HCT116 (cell line): ENCODE results near the gene COL5A1. TPM values are rescaled to one million over a fixed set of nuclear protein-coding genes. Genes with fewer than 3 reads are reported as not detected.

Experiments used
- ATAC-seq: fragments of 200-7000 bp; cut with Tn5 transposase; 2 replicates; pipeline ENCODE4 v1.9.1; 2020; ENCODE audit warnings: mild to moderate bottlenecking, moderate library complexity
- BruUV-seq: library from RNA; stranded (reverse); fragments of 400-500 nt; replicated peaks from 2 replicates; lab custom pipeline; 2021; lab: Mats Ljungman, UMichigan
- CTCF ChIA-PET: fragments of 300-600 bp; sonication (Branson Sonifier 250); formaldehyde crosslinking; loops from one replicate; lab custom pipeline; 2021; ENCODE audit warnings: antibody characterized with exemption; lab: Charles Lee
- POLR2A ChIA-PET: fragments of 300-600, 350-600 bp; sonication (Branson Sonifier 250); formaldehyde crosslinking; loops from one replicate; lab custom pipeline; 2021; ENCODE audit warnings: antibody characterized with exemption; lab: Charles Lee
- RAD21 ChIA-PET, 2 experiments: fragments of 300-600 bp; sonication (Branson Sonifier 250); formaldehyde crosslinking; loops; one replicate each; lab custom pipeline; 2023; ENCODE audit warnings: low total read pairs in 2 of 2; ENCODE audit not compliant: uncharacterized antibody in 2 of 2, unreplicated experiment in 2 of 2, low non-redundant PET in 1 of 2; lab: Charles Lee
- DNase-seq: peaks from one replicate; pipeline ENCODE4 v3.0.0-alpha.2; 2010; ENCODE audit warnings: low read depth, low spot score
- H2AFZ ChIP-seq: fragments of 200-600 bp; shearing (Covaris generic), sonication (generic); 2 replicates; pipeline ENCODE4 v1.6.1; 2017; ENCODE audit warnings: low read depth, mixed run types, mixed read lengths, antibody characterized with exemption, low read length; ENCODE audit not compliant: poor library complexity, severe bottlenecking
- H3K27ac ChIP-seq: 2 replicates; pipeline ENCODE4 v1.5.1; 2012; ENCODE audit warnings: low read depth, low read length
- H3K27me3 ChIP-seq: fragments of 200-600 bp; sonication (generic); 2 replicates; pipeline ENCODE4 v1.6.1; 2016; ENCODE audit warnings: mixed run types, low read length, mixed read lengths; ENCODE audit not compliant: insufficient read depth
- H3K36me3 ChIP-seq, 2 experiments: fragments of 200-500 bp in 1 of 2; fragments of 200-600 bp in 1 of 2; sonication (Bioruptor generic) in 1 of 2; sonication (generic) in 1 of 2; 2 replicates each; pipeline versions ENCODE4 v1.5.1 to v1.6.1; 2014 to 2016; ENCODE audit warnings: low read length in 2 of 2, inconsistent platforms in 1 of 2, mixed read lengths in 1 of 2, mixed run types in 1 of 2; ENCODE audit not compliant: insufficient read depth in 2 of 2, control insufficient read depth in 1 of 2
- H3K4me1 ChIP-seq, 2 experiments: fragments of 200-600 bp in 1 of 2; sonication (generic) in 1 of 2; 2 replicates each; pipeline versions ENCODE4 v1.5.1 to v1.6.1; 2012 to 2017; ENCODE audit warnings: low read length in 2 of 2, inconsistent platforms in 1 of 2, mild to moderate bottlenecking in 1 of 2, mixed read lengths in 1 of 2, mixed run types in 1 of 2, moderate library complexity in 1 of 2; ENCODE audit not compliant: insufficient read depth in 2 of 2, control insufficient read depth in 1 of 2
- H3K4me2 ChIP-seq: fragments of 200-600 bp; sonication (generic); 2 replicates; pipeline ENCODE4 v1.6.1; 2017; ENCODE audit warnings: mixed run types, low read length, mixed read lengths
- H3K4me3 ChIP-seq, 2 experiments: fragments of 200-600 bp in 1 of 2; sonication (generic) in 1 of 2; replicated peaks in 1 of 2; 2 replicates each; pipeline ENCODE4 v1.5.1; 2011 to 2016; ENCODE audit warnings: low read length in 2 of 2, control low read depth in 1 of 2, low read depth in 1 of 2, mild to moderate bottlenecking in 1 of 2, mixed read lengths in 1 of 2, mixed run types in 1 of 2
- H3K79me2 ChIP-seq: fragments of 200-600 bp; sonication (generic); 2 replicates; pipeline ENCODE4 v1.6.1; 2017; ENCODE audit warnings: mild to moderate bottlenecking, mixed run types, low read length, moderate library complexity, mixed read lengths; ENCODE audit not compliant: insufficient read depth
- H3K9ac ChIP-seq: fragments of 200-600 bp; sonication (generic); 2 replicates; pipeline ENCODE4 v1.6.1; 2016; ENCODE audit warnings: low read length, mixed read lengths
- H3K9me2 ChIP-seq: fragments of 200-600 bp; sonication (generic), shearing (Covaris generic); 2 replicates; pipeline ENCODE4 v1.6.1; 2017; ENCODE audit warnings: mixed run types, mild to moderate bottlenecking, moderate library complexity; ENCODE audit not compliant: insufficient read depth
- H3K9me3 ChIP-seq, 2 experiments: fragments of 200-500 bp in 1 of 2; fragments of 200-600 bp in 1 of 2; sonication (Bioruptor generic) in 1 of 2; sonication (generic) in 1 of 2; 2 replicates each; pipeline ENCODE4 v1.6.1; 2014 to 2017; ENCODE audit warnings: low read length in 2 of 2, mixed read lengths in 2 of 2, inconsistent platforms in 1 of 2, low read depth in 1 of 2, mild to moderate bottlenecking in 1 of 2, mixed run types in 1 of 2, moderate library complexity in 1 of 2; ENCODE audit not compliant: control insufficient read depth in 1 of 2, insufficient read depth in 1 of 2
- H4K20me1 ChIP-seq: fragments of 200-600 bp; sonication (generic), shearing (Covaris generic); 2 replicates; pipeline ENCODE4 v1.6.1; 2017; ENCODE audit warnings: mixed run types, mild to moderate bottlenecking, moderate library complexity; ENCODE audit not compliant: insufficient read depth
- ATF3 ChIP-seq: IDR thresholded peaks from 2 replicates; pipeline ENCODE4 v1.6.1; 2012
- EZH2phosphoT487 ChIP-seq: fragments of 200-600 bp; IDR thresholded peaks from 2 replicates; pipeline ENCODE4 v1.6.1; 2018; ENCODE audit warnings: antibody characterized with exemption, borderline replicate concordance
- FOSL1 ChIP-seq: IDR thresholded peaks from 2 replicates; pipeline ENCODE4 v1.6.1; 2012; ENCODE audit warnings: low read depth
- JUND ChIP-seq: IDR thresholded peaks from 2 replicates; pipeline ENCODE4 v1.6.1; 2012
- POLR2AphosphoS5 ChIP-seq: IDR thresholded peaks from 2 replicates; pipeline ENCODE4 v1.6.1; 2011; ENCODE audit warnings: mild to moderate bottlenecking, low read depth, low read length, moderate library complexity
- SP1 ChIP-seq: IDR thresholded peaks from 2 replicates; pipeline ENCODE4 v1.6.1; 2012; ENCODE audit warnings: low read depth
- SRF ChIP-seq: IDR thresholded peaks from 2 replicates; pipeline ENCODE4 v1.6.1; 2012; ENCODE audit warnings: low read depth
- TCF7L2 ChIP-seq: IDR thresholded peaks from 2 replicates; pipeline ENCODE4 v1.7.0; 2011; ENCODE audit warnings: borderline replicate concordance, inconsistent platforms; ENCODE audit not compliant: insufficient read depth, insufficient read length; ENCODE audit errors: extremely low read depth
- YY1 ChIP-seq: IDR thresholded peaks from 2 replicates; pipeline ENCODE4 v1.6.1; 2011; ENCODE audit warnings: low read length, low read depth, moderate library complexity, mild to moderate bottlenecking; ENCODE audit not compliant: insufficient replicate concordance; ENCODE audit errors: extremely low read depth
- intact Hi-C: fragments of 100-400 bp; cut with micrococcal nuclease; formaldehyde crosslinking; loops from 2 replicates; pipeline ENCODE4 v1.10.0; 2022
- total RNA-seq: library from RNA; stranded (reverse); gene quantifications from one replicate; pipeline ENCODE4 v1.2.1, GENCODE V29; 2021; ENCODE audit not compliant: unreplicated experiment
- TF ChIP-seq, protein P1 (sequence below): IDR thresholded peaks from 2 replicates; pipeline ENCODE4 v1.6.1; 2012

The COL5A1 gene
- total RNA-seq, 1 experiment from 2014 or later, result 0.30 TPM

- Histone ChIP-seq H3K27me3 (no peaks in the 10 kb centered on the region; the same call in 1 of the 2 replicates), H3K4me1 (no peaks in the 10 kb centered on the region), H3K27ac (no peak overlapping the region), H3K4me3 (no peak overlapping the region), H4K20me1 (no peaks in the 10 kb centered on the region), H3K79me2 (no peaks in the 10 kb centered on the region)
- no peak for ATAC-seq
- no TSS peak for BruUV-seq
- intact Hi-C loops, result no loop called here
- RAD21 ChIA-PET, result interaction anchor here in 1 of 2 experiments (0.5 kb wide), 1 partner anchor 21 kb away, joined by 3 read pairs; no protein-coding TSS in a partner anchor
- TF ChIP-seq TCF7L2 (no peak), SP1 (no peak), SRF (no peak), YY1 (no peak), POLR2AphosphoS5 (no peak), FOSL1 (no peak), ATF3 (no peak), JUND (no peak), EZH2phosphoT487 (no peak)
- TF ChIP-seq, protein P1, sequence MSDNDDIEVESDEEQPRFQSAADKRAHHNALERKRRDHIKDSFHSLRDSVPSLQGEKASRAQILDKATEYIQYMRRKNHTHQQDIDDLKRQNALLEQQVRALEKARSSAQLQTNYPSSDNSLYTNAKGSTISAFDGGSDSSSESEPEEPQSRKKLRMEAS, result no peak
- TF ChIP-seq, all 23 proteins: peak for 0
- POLR2A ChIA-PET, result no interaction called here
- Histone ChIP-seq H3K9ac (no peak overlapping the region), H3K9me2 (no peaks in the 10 kb centered on the region), H2AFZ (no peak overlapping the region), H3K9me3 (no peaks in the 10 kb centered on the region), H3K4me2 (no peak overlapping the region), H3K36me3 (no peaks in the 10 kb centered on the region)
- no peak for DNase-seq
- CTCF ChIA-PET, result no interaction called here
These were observed 8.1 kb upstream of the COL5A1 start for GRCh38 chr9:134633362-134634142.
